ENCODE measurements around the gene ARSA.

Gene ARSA

DNA sequence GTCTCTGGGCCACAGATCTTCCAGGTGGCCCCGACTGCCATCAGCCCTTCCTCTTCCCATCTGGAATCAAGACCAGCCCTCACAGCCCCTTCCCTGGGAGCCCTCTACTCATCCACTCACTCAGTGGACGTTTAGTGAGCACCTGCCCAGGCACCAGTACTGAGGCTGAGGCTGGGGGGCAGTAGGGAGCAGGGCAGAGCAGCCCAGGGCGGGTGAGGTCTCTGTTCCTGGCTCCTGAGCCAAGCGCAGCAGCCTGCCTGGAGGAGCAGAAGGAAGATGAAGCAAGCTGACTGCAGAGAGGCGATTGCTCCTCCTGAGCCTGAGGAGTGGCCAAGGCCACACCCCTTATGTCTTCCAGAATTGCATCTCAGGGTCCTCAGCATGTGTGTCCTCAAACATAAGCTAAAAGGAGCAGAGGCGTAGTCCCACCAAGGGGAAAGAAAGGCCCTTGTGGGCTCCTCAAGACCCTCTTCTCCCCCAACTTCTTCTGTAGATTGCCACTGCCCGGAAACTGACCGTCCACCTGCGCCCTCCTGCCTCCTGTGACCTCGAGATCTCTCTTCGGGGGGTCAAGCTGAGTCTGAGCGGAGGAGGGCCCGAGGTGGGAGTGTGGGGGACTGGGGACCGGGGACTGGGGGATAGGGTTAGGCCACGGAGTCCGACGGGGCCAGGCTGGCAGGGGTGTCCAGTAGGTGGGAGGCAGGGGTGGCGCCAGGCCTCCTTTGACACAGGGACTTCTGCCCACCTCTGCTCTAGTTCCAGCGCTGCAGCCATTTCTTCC, 21.6 kb downstream of the ARSA start:
- in situ Hi-C loops (cut with HindIII; ENCODE audit: low sequenced_read_pairs) = no loop called here

DNA sequence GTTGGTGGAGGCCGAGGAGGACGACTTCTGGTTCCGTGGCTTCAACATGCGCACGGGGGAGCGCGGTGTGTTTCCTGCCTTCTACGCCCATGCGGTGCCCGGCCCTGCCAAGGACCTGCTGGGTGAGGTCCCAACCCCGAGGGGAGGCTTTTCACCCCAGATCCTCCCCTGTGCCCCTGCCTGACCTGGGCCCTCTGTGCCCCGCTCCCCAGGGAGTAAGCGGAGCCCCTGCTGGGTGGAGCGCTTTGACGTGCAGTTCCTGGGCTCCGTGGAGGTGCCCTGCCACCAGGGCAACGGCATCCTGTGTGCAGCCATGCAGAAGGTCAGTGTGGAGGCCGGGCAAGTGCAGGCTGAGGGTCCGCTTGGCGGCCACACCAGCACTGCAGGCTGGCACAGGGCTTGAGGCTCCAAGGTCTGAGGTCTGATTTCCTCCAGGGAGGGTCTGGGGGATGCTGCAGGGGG, 22.3 kb downstream of the ARSA start:
- in situ Hi-C loops (cut with HindIII; ENCODE audit: low sequenced_read_pairs) = no loop called here

DNA sequence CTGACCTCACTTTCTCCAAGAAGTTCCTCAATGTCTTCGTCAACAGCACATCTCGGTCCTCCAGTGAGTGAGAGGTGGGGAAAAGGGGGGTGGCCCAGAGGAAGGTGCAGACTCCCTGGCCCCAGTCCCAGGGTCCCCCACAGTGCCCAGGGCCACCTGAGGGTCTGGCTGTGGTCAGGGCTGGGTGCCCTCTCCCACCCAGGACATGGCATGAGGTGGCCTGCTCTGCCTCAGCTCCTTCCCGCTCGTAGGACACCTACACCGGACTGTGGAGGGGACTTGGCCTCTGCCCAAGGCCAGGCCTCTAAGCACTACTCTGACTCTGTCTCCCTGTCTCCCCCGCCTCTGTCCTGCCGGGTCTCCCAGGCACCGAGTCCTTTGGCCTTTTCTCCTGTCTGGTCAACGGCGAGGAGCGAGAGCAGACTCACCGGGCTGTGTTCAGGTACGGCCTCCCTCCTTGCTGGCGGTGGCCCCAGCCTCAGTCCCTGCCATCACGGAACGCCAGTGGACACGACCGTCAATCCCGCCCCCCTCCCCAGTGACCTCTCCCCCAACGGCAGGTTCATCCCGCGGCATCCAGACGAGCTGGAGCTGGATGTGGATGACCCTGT, 22.8 kb downstream of the ARSA start:
- in situ Hi-C loops (cut with HindIII; ENCODE audit: low sequenced_read_pairs) = no loop called here

DNA sequence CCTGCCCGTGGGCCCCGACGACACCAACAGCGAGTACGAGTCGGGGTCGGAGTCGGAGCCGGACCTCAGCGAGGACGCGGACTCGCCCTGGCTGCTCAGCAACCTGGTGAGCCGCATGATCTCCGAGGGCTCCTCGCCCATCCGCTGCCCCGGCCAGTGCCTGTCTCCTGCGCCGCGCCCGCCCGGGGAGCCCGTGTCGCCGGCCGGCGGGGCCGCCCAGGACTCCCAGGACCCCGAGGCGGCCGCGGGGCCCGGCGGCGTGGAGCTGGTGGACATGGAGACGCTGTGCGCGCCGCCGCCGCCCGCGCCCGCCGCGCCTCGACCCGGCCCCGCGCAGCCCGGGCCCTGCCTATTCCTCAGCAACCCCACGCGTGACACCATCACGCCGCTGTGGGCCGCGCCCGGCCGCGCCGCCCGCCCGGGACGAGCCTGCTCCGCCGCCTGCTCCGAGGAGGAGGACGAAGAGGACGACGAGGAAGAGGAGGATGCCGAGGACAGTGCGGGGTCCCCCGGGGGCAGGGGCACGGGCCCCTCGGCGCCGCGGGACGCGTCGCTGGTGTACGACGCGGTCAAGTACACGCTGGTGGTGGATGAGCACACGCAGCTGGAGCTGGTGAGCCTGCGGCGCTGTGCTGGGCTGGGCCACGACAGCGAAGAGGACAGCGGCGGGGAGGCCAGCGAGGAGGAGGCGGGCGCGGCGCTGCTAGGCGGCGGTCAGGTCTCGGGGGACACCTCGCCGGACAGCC, 23.5 kb downstream of the ARSA start:
- in situ Hi-C loops (cut with HindIII; ENCODE audit: low sequenced_read_pairs) = no loop called here

DNA sequence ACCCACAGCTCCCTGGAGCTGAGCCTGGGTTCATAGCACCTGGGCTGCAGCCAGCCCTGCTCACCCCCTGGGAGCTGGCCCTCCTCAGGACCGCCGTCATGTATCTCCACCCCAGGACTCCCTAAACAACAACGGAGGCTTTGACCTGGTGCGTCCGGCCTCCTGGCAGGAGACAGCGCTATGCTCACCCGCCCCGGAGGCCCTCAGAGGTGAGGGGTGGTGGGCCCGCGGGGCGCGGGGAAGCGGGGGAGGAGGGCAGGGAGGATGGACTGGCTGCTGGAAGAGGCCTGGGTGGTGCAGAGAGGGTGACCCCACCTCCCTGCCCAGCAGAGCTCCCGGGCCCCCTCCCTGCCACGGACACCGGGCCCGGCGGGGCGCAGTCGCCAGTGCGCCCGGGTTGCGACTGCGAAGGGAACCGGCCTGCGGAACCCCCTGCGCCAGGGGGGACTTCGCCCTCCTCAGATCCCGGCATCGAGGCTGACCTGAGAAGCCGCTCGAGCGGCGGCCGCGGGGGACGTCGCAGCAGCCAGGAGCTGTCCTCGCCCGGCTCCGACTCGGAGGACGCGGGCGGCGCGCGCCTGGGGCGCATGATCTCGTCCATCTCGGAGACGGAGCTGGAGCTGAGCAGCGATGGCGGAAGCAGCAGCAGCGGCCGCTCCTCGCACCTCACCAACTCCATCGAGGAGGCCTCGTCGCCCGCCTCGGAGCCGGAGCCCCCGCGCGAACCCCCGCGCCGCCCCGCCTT, 24.3 kb downstream of the ARSA start:
- in situ Hi-C loops (cut with HindIII; ENCODE audit: low sequenced_read_pairs) = no loop called here

DNA sequence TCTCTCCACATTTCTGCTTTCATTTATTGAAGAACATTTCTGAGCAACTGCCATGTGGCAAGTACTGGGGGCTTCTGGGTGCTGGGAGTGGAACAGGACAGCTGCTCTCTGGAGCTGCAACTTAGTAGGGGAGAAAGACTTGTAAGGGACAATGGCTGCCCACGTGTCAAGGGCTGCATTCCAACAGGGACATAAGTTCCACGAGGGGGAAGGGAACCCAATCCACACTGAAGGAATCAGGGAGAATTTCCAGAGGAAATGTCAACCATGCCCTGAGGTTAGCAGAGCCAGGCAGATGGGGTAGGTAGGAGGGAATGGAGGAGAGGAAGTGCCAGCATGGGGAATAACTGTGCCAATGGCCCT, 25.6 kb downstream of the ARSA start:
- in situ Hi-C loops (cut with HindIII; ENCODE audit: low sequenced_read_pairs) = no loop called here

DNA sequence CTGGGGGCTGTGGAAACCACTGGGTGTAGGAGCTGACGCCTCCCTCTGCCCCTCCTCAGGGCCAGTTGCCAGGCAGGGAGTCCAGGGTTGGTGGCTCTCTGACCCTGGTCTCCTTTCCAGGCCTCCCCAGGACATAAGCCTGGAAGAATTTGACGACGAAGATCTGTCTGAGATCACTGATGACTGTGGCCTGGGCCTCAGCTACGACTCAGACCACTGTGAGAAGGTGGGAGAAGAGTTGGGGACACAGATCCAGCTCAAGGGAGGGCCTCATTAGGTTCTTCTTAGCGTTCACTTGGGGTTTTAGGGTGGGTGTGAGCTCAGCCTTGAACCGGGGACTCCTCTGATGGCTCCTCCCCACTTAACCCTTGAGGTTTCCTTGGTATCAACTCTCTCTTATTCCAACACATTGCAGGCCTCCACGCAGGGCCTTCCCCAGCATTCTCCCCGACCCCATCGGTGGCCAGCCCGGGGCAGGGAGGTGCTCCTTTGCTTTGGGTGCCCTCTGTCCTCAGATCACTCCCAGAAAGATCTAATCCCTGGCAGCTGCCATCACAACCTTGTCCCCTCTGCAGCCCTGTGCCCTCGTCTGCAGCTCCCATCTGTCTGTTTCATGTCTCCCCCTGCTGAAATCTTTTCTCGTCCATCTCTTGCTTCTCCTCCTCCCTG, 26.1 kb downstream of the ARSA start:
- in situ Hi-C loops (cut with HindIII; ENCODE audit: low sequenced_read_pairs) = no loop called here

DNA sequence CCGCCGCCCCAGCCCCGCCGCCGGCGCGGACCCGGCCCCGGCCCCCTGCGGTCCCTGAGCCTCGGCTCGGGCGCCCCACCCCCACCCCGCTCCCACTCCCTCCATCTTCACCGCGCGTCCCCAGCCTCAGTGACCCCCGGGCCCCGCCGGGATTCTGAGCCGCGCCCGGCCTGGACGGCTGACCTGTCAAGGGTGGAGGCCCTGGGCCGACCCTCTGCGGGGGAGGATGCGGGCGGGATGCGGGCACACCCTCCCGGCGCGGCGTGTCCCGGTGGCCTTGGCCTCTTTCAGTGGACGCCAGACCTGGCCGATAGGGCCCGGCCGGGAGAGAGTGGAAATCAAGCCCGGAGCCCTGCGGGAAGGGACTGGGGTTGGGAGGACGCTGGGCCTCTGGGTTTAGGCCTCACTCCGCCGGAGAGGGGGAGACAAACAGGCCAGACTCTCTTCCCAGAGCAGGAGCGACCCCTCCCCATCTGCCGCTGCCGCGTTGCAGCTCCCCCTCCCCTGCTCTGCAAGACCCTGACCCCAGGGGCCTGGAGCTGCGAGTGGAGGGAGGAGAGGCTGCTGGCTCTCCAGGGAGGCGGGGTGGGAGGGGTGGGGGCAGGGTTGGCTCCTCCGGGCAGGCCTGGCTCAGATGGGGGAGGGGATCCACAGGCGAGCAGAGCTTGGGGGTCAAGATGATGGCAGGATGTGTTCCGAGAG, 26.8 kb downstream of the ARSA start:
- in situ Hi-C loops (cut with HindIII; ENCODE audit: low sequenced_read_pairs) = no loop called here

DNA sequence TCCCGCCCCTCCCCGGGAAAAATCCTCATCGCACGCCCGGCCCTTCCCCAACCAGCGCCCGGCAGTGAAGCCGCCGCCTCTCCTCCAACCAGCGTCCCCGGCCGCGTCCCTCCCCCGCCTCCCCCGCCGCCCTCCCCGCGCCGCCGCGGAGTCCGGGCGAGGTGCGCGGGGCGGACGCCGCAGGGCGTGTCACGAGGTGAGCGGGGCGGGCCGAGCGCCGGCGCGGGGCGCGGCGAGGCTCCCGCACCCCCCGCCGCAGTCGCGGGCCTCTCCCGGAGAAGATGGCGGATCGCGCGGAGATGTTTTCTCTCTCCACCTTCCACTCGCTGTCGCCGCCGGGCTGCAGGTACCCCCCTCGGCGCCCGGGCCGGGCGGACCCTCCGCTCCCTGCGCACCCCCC, 27.4 kb downstream of the ARSA start, which contains the start of gene MAPK8IP2:
TSS of gene MAPK8IP2 (plus strand) at position 256 of the 400 bp plus-strand sequence. CDS start at position 282, 26 bp downstream.
- in situ Hi-C loops (cut with HindIII; ENCODE audit: low sequenced_read_pairs) = no loop called here

DNA sequence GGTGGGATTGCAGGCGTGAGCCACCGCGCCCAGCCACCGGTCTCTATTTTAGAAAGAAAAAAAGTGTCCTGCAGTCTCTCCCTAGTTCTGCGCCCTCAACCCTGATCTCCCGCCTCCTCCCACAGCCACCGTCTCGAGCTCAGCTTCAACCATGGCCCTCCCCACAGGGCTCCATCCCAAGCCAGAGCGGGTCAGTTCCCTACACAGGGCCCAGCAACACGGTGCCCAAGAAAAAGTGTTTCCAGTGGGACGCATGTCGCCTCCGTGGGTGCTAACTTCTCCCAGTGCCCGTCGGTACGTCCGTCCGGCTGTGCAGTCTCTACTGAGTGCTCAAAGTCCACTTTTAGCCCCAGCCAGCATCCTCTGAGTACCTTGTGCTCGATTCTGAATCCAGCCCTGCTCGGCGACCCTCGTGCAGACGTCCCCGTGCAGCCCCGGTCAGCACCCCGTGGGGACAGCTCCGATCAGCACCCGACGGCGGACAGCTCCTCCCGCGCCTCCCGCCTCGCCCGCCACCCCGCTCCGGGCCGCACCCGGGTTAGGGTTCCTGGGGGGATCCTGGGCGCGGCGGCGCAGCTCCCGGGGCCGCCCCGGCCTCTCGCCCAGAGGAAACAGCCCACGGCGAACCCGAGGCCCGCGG, 28.0 kb downstream of the ARSA start:
- in situ Hi-C loops (cut with HindIII; ENCODE audit: low sequenced_read_pairs) = no loop called here

DNA sequence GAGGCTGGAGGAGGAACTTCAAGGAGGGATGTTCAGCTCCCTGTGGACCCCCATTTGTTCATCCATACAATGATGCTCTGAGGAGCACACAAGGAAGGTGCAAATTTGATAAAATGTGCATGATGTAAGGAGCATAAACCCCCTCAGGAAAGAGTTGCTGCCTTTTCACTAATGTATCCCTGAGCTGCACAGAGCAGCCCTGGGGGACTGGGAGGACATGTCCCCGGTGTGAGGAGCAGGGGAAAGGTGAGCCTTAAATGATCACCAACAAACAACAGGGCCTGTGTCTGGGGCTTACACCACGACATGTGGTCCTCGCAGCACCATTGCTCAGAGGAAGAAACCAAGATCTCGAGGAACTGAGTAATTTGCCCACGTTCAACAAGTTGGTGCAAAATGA, 30.9 kb downstream of the ARSA start:
- in situ Hi-C loops (cut with HindIII; ENCODE audit: low sequenced_read_pairs) = no loop called here

DNA sequence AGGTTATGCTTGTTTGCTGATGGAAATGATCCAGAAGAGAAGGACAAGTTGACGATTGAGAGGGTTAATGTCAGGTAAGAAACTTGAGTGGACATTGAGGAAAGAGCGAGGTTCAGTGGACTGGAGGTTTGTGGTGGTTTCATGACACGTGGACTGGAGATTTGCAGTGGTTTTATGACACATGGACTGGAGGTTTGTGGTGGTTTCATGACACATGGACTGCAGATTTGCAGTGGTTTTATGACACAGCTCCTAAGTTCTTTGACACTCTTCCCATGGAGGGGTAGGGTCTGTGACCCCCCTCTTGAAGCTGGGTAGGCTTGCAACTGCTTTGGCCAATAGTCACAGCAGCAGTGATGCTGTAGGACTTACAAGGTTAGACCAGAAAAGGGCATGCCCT, 32.8 kb downstream of the ARSA start:
- in situ Hi-C loops (cut with HindIII; ENCODE audit: low sequenced_read_pairs) = no loop called here

DNA sequence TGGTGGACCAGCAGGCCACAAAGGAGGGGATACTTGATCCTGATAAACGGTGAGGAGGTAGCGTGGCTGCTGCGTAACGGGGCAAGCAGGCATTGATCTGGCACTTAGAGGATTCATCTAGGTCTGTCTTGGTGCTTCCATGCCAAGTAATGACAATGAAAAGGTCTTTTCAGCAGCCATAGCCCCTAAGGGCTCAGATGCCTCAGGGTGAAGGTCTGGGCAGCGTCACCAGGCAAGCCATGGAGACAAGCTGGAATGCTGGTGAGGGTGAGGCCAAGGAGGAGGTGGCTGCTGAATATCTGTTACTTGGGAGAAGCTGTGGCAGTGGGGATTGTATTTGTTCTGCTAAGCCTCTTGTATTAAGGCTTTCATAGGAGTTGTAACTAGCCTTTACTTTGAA, 40.5 kb downstream of the ARSA start:
- in situ Hi-C loops (cut with HindIII; ENCODE audit: low sequenced_read_pairs) = no loop called here

DNA sequence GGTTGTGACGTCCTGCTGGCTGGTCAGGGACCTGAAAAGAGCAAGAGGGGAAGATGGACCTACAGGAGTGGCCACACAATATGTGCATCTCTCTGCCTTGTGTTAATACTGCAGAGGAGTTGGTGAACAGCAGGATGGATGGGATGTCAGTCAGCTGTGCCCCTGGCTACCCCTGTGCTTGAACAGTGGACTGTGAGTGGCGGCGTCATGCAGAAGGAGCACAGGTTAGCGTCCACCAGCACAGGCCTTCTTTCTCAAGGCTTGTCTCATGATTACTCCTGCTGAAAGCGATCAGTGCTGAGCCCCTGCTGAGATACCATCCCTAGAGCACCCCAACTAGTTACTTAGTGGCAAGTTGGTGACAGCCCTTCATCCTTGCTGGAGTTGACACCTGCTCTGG, 41.5 kb downstream of the ARSA start:
- in situ Hi-C loops (cut with HindIII; ENCODE audit: low sequenced_read_pairs) = no loop called here

DNA sequence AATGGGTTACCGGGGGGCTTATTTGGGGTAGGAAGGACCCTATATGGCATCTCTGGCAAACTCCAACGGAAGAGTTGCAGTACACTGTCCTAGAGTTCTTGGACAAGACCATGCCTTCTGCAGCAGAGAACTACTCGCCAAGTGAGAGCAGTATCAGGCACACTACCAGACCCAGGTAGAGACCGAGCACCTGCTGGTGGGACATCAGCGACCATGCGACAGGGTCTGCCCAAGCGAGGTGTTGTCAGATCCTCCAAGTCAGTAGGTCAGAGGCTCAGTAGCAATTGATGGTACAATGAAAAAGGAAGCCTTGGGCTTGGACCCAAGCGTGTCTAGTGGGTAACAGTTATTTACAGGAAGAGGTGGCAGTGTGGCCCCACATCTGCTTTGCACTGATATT, 42.2 kb downstream of the ARSA start:
- in situ Hi-C loops (cut with HindIII; ENCODE audit: low sequenced_read_pairs) = no loop called here

DNA sequence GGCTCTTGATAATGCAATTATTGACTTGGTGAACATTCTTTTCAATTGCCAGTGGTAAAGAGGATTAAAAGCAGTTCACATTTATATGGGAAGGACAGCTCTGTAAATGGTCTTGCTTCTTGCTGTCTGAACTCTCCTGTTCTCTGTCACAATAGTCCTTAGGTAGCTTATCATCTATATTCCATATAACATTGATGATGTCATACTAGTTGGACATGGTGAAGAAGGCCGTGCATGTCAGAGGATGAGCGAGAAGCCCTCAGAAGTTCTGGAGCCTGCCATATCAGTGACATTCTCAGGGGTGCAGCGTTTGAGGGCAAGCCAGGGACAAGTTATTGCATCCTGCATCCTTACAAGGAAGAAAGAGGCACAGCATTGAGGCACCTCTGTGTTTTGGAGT, 42.7 kb downstream of the ARSA start:
- in situ Hi-C loops (cut with HindIII; ENCODE audit: low sequenced_read_pairs) = no loop called here

DNA sequence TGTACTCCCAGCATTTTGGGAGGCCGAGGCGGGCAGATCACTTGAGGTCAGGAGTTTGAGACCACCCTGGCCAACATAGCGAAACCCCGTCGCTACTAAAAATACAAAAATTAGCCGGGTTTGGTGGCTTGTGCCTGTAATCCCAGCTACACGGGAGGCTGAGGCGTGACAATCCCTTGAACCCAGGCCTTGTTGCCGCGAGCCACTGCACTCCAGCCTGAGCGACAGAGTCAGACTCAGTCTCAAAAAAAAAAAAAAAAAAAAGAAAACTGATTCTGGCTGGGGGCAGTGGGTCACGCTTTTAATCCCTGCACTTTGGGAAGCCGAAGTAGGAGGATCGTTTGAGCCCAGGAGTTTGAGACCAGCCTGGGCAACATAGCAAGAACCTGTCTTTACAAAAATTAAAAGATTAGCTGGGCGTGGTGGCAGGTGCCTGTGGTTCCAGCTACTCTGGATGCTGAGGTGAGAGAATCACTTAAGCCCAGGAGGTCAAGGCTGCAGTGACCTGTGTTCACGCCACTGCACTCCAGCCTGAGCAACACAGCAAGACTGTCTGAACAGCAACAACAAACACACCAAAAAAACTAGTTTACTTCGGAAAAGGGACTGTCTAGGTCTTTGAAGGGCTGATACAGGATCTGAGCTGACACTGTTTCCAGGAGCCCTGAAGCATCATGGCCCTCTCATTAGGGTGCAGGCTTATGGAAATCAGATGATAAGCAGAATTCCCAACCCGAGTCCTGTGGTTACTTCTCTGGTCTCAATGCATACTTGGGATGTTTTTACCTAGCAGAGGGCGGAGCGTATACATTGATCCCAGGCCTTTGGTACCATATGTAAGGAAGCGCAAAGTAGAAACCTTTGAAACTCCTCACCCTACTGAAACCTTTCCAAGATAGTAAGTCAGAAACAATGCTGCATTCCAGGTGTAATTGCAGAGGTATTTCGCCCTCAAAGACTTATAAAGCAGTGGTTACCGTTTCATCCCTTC, 43.6 kb downstream of the ARSA start:
- in situ Hi-C loops (cut with HindIII; ENCODE audit: low sequenced_read_pairs) = no loop called here

DNA sequence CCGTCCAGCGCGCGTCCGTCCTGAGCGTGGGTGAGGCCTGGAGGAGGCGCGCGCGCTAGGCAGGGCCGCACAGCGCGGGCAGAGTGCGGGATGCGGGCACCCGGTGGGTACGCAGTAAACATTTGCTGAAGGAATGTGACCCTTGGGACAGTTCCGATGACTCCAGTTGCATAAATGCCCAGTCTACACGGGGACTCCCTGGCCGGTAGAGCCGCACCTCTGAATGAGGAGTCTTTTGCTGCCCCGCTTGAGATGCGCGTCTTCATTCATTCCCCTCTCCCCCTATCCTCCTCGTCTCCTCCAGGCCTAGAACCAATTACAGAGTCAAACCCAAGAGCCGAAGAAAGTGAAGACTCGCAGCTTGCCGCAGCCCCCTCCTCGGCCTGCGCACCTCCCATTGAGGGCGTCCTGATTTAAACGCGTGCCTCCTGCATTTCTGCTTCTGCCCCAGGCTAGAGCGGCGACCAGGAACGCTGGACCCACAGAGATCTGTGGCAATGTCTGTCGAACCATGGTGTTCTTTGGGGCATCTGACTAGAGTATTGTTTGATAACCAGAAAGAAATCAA, 44.6 kb downstream of the ARSA start:
- in situ Hi-C loops (cut with HindIII; ENCODE audit: low sequenced_read_pairs) = no loop called here
